IMR-90 (cell line): ENCODE data around the gene NUP50. TPM values are rescaled to one million over a fixed set of nuclear protein-coding genes. Genes with fewer than 3 reads are reported as not detected.

Experiments
- ATAC-seq: fragments of 200-7000 bp; cut with Tn5 transposase; 2 replicates; pipeline ENCODE4 v1.9.1; 2020; ENCODE audit warnings: low read depth, mild to moderate bottlenecking, moderate library complexity
- BruUV-seq: library from RNA; stranded (reverse); fragments of 400-500 nt; replicated peaks from 2 replicates; lab custom pipeline; 2021; lab: Mats Ljungman, UMichigan
- CTCF ChIA-PET: fragments of 300-600 bp; formaldehyde crosslinking; extraction: SDS; loops from one replicate; lab custom pipeline; 2021; ENCODE audit warnings: antibody characterized with exemption; lab: Yijun Ruan, JAX
- POLR2A ChIA-PET: fragments of 300-600 bp; sonication (Branson Sonifier 250); formaldehyde crosslinking; loops from one replicate; lab custom pipeline; 2022; ENCODE audit warnings: antibody characterized with exemption; ENCODE audit not compliant: unreplicated experiment; lab: Charles Lee
- DNase-seq: peaks from one replicate; pipeline ENCODE4 v3.0.0; 2013
- H2AFZ ChIP-seq: replicated peaks from 2 replicates; pipeline ENCODE3; 2013; ENCODE audit warnings: low read length, mild to moderate bottlenecking; ENCODE audit not compliant: poor library complexity
- H2AK5ac ChIP-seq: 2 replicates; pipeline ENCODE4 v1.6.1; 2013; ENCODE audit warnings: low read depth, low read length, inconsistent platforms
- H2AK9ac ChIP-seq: replicated peaks from 2 replicates; pipeline ENCODE3; 2013; ENCODE audit warnings: mild to moderate bottlenecking, low read depth, low read length, moderate library complexity; ENCODE audit not compliant: poor library complexity
- H2BK120ac ChIP-seq: 2 replicates; pipeline ENCODE4 v1.6.1; 2013; ENCODE audit warnings: low read depth, low read length, inconsistent platforms
- H2BK15ac ChIP-seq: 3 replicates; pipeline ENCODE4 v1.6.1; 2013; ENCODE audit warnings: low read depth, low read length, inconsistent platforms
- H2BK20ac ChIP-seq: 2 replicates; pipeline ENCODE4 v1.6.1; 2013; ENCODE audit warnings: low read depth, mild to moderate bottlenecking, inconsistent platforms, low read length, moderate library complexity
- H2BK5ac ChIP-seq: 2 replicates; pipeline ENCODE4 v1.6.1; 2013; ENCODE audit warnings: mild to moderate bottlenecking, low read depth, low read length, inconsistent platforms; ENCODE audit not compliant: poor library complexity, severe bottlenecking
- H3K14ac ChIP-seq: replicated peaks from 2 replicates; pipeline ENCODE4 v1.6.1; 2013; ENCODE audit warnings: low read depth, low read length, inconsistent platforms
- H3K18ac ChIP-seq: 2 replicates; pipeline ENCODE4 v1.6.1; 2013; ENCODE audit warnings: low read depth, low read length, control low read depth
- H3K23ac ChIP-seq: 2 replicates; pipeline ENCODE4 v1.6.1; 2013; ENCODE audit warnings: low read depth, low read length, inconsistent platforms
- H3K27ac ChIP-seq: 2 replicates; pipeline ENCODE4 v1.5.1; 2013; ENCODE audit warnings: mild to moderate bottlenecking, control low read depth, low read length; ENCODE audit not compliant: insufficient read depth
- H3K27me3 ChIP-seq: 2 replicates; pipeline ENCODE4 v1.6.1; 2013; ENCODE audit warnings: low read length; ENCODE audit not compliant: control insufficient read depth, insufficient read depth
- H3K36me3 ChIP-seq: 2 replicates; pipeline ENCODE4 v1.6.1; 2013; ENCODE audit warnings: low read length, mixed read lengths; ENCODE audit not compliant: control insufficient read depth, insufficient read depth
- H3K4ac ChIP-seq: 2 replicates; pipeline ENCODE4 v1.6.1; 2013; ENCODE audit warnings: low read depth, low read length, inconsistent platforms
- H3K4me1 ChIP-seq: 2 replicates; pipeline ENCODE4 v1.6.1; 2013; ENCODE audit warnings: low read length, mixed read lengths; ENCODE audit not compliant: control insufficient read depth, insufficient read depth
- H3K4me2 ChIP-seq: 2 replicates; pipeline ENCODE4 v1.6.1; 2013; ENCODE audit warnings: low read depth, mild to moderate bottlenecking, control low read depth, low read length, moderate library complexity
- H3K4me3 ChIP-seq: 2 replicates; pipeline ENCODE4 v1.5.1; 2013; ENCODE audit warnings: low read depth, mild to moderate bottlenecking, control low read depth, low read length, moderate library complexity; ENCODE audit not compliant: insufficient read depth
- H3K56ac ChIP-seq: 2 replicates; pipeline ENCODE4 v1.6.1; 2013; ENCODE audit warnings: low read length, inconsistent platforms; ENCODE audit not compliant: insufficient read depth; ENCODE audit errors: extremely low read depth
- H3K79me1 ChIP-seq, 2 experiments: 2 replicates each; pipeline ENCODE4 v1.6.1; 2013; ENCODE audit warnings: low read length in 2 of 2, inconsistent platforms in 1 of 2, low read depth in 1 of 2
- H3K9ac ChIP-seq: 2 replicates; pipeline ENCODE4 v1.6.1; 2013; ENCODE audit warnings: low read depth, low read length, control low read depth
- H3K9me1 ChIP-seq: 2 replicates; pipeline ENCODE4 v1.6.1; 2013; ENCODE audit warnings: low read length, inconsistent platforms; ENCODE audit not compliant: insufficient read depth
- H3K9me3 ChIP-seq: 2 replicates; pipeline ENCODE4 v1.6.1; 2013; ENCODE audit warnings: low read length; ENCODE audit not compliant: control insufficient read depth, insufficient read depth
- H4K20me1 ChIP-seq: 2 replicates; pipeline ENCODE4 v1.6.1; 2013; ENCODE audit warnings: low read length, inconsistent platforms; ENCODE audit not compliant: insufficient read depth
- H4K5ac ChIP-seq: 2 replicates; pipeline ENCODE4 v1.6.1; 2013; ENCODE audit warnings: mild to moderate bottlenecking, low read depth, low read length, control low read depth
- H4K8ac ChIP-seq, 2 experiments: 2 replicates each; pipeline ENCODE4 v1.6.1; 2013; ENCODE audit warnings: low read depth in 2 of 2, low read length in 2 of 2, control low read depth in 1 of 2, inconsistent platforms in 1 of 2
- H4K91ac ChIP-seq: 2 replicates; pipeline ENCODE4 v1.6.1; 2013; ENCODE audit warnings: low read depth, low read length, inconsistent platforms; ENCODE audit not compliant: insufficient read depth
- BHLHE40 ChIP-seq: fragments of 150-350 bp; IDR thresholded peaks from 2 replicates; pipeline ENCODE4 v1.6.1; 2016; ENCODE audit warnings: mild to moderate bottlenecking, low read depth, low read length
- CHD1 ChIP-seq: IDR thresholded peaks from 2 replicates; pipeline ENCODE4 v1.6.1; 2012; ENCODE audit warnings: low read depth, low read length, improper control_type of control experiment
- FOS ChIP-seq: fragments of 150-350 bp; IDR thresholded peaks from 2 replicates; pipeline ENCODE4 v1.6.1; 2016; ENCODE audit warnings: low read depth, low read length
- MAFK ChIP-seq: IDR thresholded peaks from 2 replicates; pipeline ENCODE4 v1.6.1; 2012; ENCODE audit warnings: low read depth, low read length, improper control_type of control experiment
- MAZ ChIP-seq: IDR thresholded peaks from 2 replicates; pipeline ENCODE4 v1.6.1; 2012; ENCODE audit warnings: low read depth, mild to moderate bottlenecking, low read length, improper control_type of control experiment, moderate library complexity, borderline replicate concordance
- MXI1 ChIP-seq: IDR thresholded peaks from 2 replicates; pipeline ENCODE4 v1.6.1; 2012; ENCODE audit warnings: low read depth, mild to moderate bottlenecking, low read length, moderate library complexity, borderline replicate concordance
- NFE2L2 ChIP-seq: fragments of 150-350 bp; IDR thresholded peaks from 2 replicates; pipeline ENCODE4 v1.6.1; 2016; ENCODE audit warnings: low read depth, mild to moderate bottlenecking, low read length
- POLR2A ChIP-seq: IDR thresholded peaks from 2 replicates; pipeline ENCODE4 v1.6.1; 2012; ENCODE audit warnings: mild to moderate bottlenecking, low read depth, low read length
- RCOR1 ChIP-seq: IDR thresholded peaks from 2 replicates; pipeline ENCODE4 v1.6.1; 2012; ENCODE audit warnings: mild to moderate bottlenecking, low read length, improper control_type of control experiment; ENCODE audit not compliant: insufficient replicate concordance
- SMC3 ChIP-seq: fragments of 150-350 bp; IDR thresholded peaks from 2 replicates; pipeline ENCODE4 v1.6.1; 2016; ENCODE audit warnings: low read depth, mild to moderate bottlenecking, antibody characterized with exemption, low read length, moderate library complexity
- WGBS, 2 experiments: methylation state at CpG; one replicate each; pipeline versions ENCODE4 v1.1.5 to v1.1.7; 2013; ENCODE audit warnings: missing lambda C conversion rate in 2 of 2; ENCODE audit not compliant: insufficient read length in 1 of 2; ENCODE audit errors: extremely low coverage in 2 of 2; 5-methylcytosine and 5-hydroxymethylcytosine counted together
- dilution Hi-C: fragments of 300-500 bp; cut with HindIII; formaldehyde crosslinking; loops from one replicate; pipeline ENCODE4 v1.14.3; 2018; ENCODE audit warnings: low sequenced_read_pairs; ENCODE audit not compliant: unreplicated experiment
- in situ Hi-C: fragments of 300-500 bp; cut with MboI; formaldehyde crosslinking; loops from 3 replicates; pipeline ENCODE4 v1.14.3; 2019; ENCODE audit warnings: low sequenced_read_pairs, inconsistent platforms, mixed read lengths
- intact Hi-C: fragments of 100-400 bp; cut with micrococcal nuclease; formaldehyde crosslinking; loops from 2 replicates; pipeline ENCODE4 v1.10.0; 2022
- polyA plus RNA-seq, 3 experiments: library from polyadenylated mRNA; depleted of rRNA; stranded (reverse); fragments of >200 nt; gene quantifications; 2 replicates each; pipeline ENCODE4 v1.2.3, GENCODE V29; 2012; ENCODE audit warnings: low replicate concordance in 1 of 3
- total RNA-seq: library from RNA; depleted of rRNA; stranded (reverse); fragments of >200 nt; gene quantifications from 2 replicates; pipeline ENCODE4 v1.2.3, GENCODE V29; 2012
- TF ChIP-seq, protein P1 (sequence below): conservative IDR thresholded peaks from 2 replicates; pipeline ENCODE4 v1.5.1; 2012; ENCODE audit warnings: mild to moderate bottlenecking, low read depth, low read length, improper control_type of control experiment

NUP50 gene
- total and polyA plus RNA-seq, 2 of the 4 experiments (the other 2 are of a cell fraction), result 12.8 to 65.4 TPM

DNA sequence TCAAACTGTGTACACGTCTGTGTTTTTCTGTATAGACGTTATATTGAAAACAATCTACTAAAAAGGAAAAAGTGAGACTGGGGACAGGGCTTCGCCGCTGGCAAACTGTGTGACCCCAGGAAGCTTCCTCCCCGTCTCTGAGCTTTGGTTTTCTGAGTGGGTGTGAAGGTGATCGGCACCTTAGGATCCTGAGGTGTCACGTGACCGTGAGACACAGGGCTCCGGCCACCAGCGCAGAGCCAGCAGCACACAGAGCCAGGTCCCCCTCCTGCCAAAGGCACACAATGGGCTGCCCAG is 44.9 kb downstream of the NUP50 start:
- Histone ChIP-seq H3K23ac (no peak overlapping the region), H3K27ac (no peak overlapping the region), H3K18ac (no peak overlapping the region), H3K4me1 (peaks cover 40% of the 10 kb centered on the region), H3K9ac (no peak overlapping the region), H2BK5ac (no peak overlapping the region), H4K91ac (no peak overlapping the region), H3K9me3 (no peaks in the 10 kb centered on the region), H2AK9ac (no peak overlapping the region), H3K27me3 (no peaks in the 10 kb centered on the region), H3K4ac (peak overlapping the region; percentile 68), H2AFZ (no peak overlapping the region), H2AK5ac (peak overlapping the region; percentile 88), H4K20me1 (peaks cover 29% of the 10 kb centered on the region), H2BK120ac (peak overlapping the region; percentile 41), H4K5ac (no peak overlapping the region), H3K4me2 (no peak overlapping the region), H3K56ac (no peak overlapping the region), H3K36me3 (peaks cover 18% of the 10 kb centered on the region), H3K14ac (peak overlapping the region; percentile 41), H3K4me3 (no peak overlapping the region), H4K8ac (peak overlapping the region in 1 of 2 experiments; percentile 21; a peak in 1 of 4 replicates), H3K9me1 (peaks cover 33% of the 10 kb centered on the region), H2BK15ac (no peak overlapping the region; the same call in 2 of the 3 replicates), H2BK20ac (peak overlapping the region; percentile 41; the same call in 1 of the 2 replicates), H3K79me1 (peaks cover 14 to 56% of the 10 kb centered on the region in 2 experiments; a peak in 3 of 4 replicates)
- dilution Hi-C loops (no loop called here), intact Hi-C loops (no loop called here), in situ Hi-C loops (no loop called here)
- ChIA-PET CTCF (no interaction called here), POLR2A (no interaction called here)
- WGBS, 2 experiments, result no CpG with 5 or more reads among the region's 10 CpGs
- TF ChIP-seq MXI1 (no peak), SMC3 (no peak), MAFK (no peak), RCOR1 (no peak), BHLHE40 (no peak), POLR2A (no peak), MAZ (no peak), FOS (no peak), NFE2L2 (no peak), CHD1 (no peak)
- TF ChIP-seq, protein P1, sequence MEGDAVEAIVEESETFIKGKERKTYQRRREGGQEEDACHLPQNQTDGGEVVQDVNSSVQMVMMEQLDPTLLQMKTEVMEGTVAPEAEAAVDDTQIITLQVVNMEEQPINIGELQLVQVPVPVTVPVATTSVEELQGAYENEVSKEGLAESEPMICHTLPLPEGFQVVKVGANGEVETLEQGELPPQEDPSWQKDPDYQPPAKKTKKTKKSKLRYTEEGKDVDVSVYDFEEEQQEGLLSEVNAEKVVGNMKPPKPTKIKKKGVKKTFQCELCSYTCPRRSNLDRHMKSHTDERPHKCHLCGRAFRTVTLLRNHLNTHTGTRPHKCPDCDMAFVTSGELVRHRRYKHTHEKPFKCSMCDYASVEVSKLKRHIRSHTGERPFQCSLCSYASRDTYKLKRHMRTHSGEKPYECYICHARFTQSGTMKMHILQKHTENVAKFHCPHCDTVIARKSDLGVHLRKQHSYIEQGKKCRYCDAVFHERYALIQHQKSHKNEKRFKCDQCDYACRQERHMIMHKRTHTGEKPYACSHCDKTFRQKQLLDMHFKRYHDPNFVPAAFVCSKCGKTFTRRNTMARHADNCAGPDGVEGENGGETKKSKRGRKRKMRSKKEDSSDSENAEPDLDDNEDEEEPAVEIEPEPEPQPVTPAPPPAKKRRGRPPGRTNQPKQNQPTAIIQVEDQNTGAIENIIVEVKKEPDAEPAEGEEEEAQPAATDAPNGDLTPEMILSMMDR, result no peak
- DNase-seq (no peak), ATAC-seq (no peak)
- no TSS peak for BruUV-seq
